ENCODE results near the gene KAZALD1.

KAZALD1 gene

DNA sequence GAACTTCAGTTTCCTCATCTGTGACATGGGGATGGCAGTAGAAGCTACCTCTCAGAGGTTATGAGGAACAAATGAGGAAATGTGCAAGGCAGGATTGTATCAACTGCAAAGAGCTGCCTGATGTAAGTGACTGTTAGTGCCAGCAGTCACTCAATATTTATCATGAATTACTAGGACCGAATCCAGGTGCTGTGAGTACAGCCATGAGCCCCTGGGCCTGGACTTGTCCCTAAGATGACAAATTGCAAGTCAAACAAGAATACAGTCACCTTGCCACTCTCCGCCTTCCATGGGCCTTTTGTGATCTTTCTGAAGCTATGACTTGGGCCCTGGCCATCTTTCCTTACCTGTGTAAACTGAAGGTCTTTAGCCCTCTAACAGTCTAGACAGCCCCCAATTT, 41.6 kb downstream of the KAZALD1 start:
- Histone ChIP-seq H3K36me3 (ENCODE audit: control insufficient read depth in 2 of 2, insufficient read depth in 1 of 2, low read length in 2 of 2) (no peaks in the 10 kb centered on the region), H3K9me3 (ENCODE audit: control insufficient read depth, insufficient read depth, low read depth, low read length) (no peaks in the 10 kb centered on the region), H3K4me3 (ENCODE audit: low read depth, low read length) (no peak overlapping the region), H3K4me1 (ENCODE audit: control insufficient read depth, insufficient read depth, low read length) (no peaks in the 10 kb centered on the region), H3K27ac (ENCODE audit: extremely low read depth, low read depth, low read length) (no peak overlapping the region)
- CTCF ChIA-PET: interaction anchor here (0.6 to 16.6 kb wide), 2 partner anchors 35 to 85 kb away, joined by 3 to 506 read pairs; partner anchors contain the start of gene TLX1
- POLR2A ChIA-PET: no interaction called here
- no peak for TF ChIP-seq ZNF830 (tag by site-specific recombination; IDR thresholded peaks at IDR 0.05; ENCODE audit: low read depth)
- no peak for TF ChIP-seq EGR2 (tag by site-specific recombination; IDR thresholded peaks at IDR 0.05; ENCODE audit: low read depth)
- no peak for TF ChIP-seq ZNF776 (tag by site-specific recombination; IDR thresholded peaks at IDR 0.05; ENCODE audit: borderline replicate concordance)
- no peak for TF ChIP-seq ZNF768 (tag by site-specific recombination; IDR thresholded peaks at IDR 0.05)

DNA sequence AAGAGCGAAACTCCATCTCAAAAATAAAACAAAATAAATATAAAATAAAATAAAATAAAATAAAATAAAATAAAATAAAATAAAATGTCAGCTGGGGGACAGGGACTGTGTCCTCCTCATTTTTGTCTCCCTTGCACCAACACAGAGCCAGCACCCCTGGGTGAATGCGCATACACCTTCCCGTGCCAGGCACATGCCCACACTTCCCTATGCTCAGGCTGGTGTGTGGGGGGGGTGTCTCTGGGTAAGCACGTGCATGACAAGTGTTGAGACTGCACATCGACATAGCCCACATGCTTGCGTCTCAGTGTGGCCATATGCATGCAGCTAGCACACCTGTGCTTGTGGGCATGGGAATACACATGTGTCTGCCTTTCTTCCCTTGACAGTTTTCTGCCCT, 44.6 kb downstream of the KAZALD1 start:
- TF ChIP-seq ZNF2 (tag by site-specific recombination; IDR thresholded peaks at IDR 0.05) (no peak), ZNF514 (tag by site-specific recombination; IDR thresholded peaks at IDR 0.05) (no peak), ZNF707 (tag by site-specific recombination; IDR thresholded peaks at IDR 0.05) (no peak), ZNF701 (tag by site-specific recombination; IDR thresholded peaks at IDR 0.05) (no peak), ZBTB17 (tag by site-specific recombination; IDR thresholded peaks at IDR 0.05) (no peak), ZBTB8A (tag by site-specific recombination; IDR thresholded peaks at IDR 0.05) (no peak), ZNF426 (tag by site-specific recombination; IDR thresholded peaks at IDR 0.05) (no peak)
- TF ChIP-seq, protein P1, sequence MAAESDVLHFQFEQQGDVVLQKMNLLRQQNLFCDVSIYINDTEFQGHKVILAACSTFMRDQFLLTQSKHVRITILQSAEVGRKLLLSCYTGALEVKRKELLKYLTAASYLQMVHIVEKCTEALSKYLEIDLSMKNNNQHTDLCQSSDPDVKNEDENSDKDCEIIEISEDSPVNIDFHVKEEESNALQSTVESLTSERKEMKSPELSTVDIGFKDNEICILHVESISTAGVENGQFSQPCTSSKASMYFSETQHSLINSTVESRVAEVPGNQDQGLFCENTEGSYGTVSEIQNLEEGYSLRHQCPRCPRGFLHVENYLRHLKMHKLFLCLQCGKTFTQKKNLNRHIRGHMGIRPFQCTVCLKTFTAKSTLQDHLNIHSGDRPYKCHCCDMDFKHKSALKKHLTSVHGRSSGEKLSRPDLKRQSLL (tag by site-specific recombination; IDR thresholded peaks at IDR 0.05): no peak
- ChIA-PET CTCF (interaction anchor here (2.9 to 3.3 kb wide), 2 partner anchors 10 to 35 kb away, joined by 19 to 21 read pairs; no protein-coding TSS in a partner anchor), POLR2A (no interaction called here)
- Histone ChIP-seq H3K4me1 (ENCODE audit: control insufficient read depth, insufficient read depth, low read length) (no peaks in the 10 kb centered on the region), H3K36me3 (ENCODE audit: control insufficient read depth in 2 of 2, insufficient read depth in 1 of 2, low read length in 2 of 2) (no peaks in the 10 kb centered on the region), H3K4me3 (ENCODE audit: low read depth, low read length) (no peak overlapping the region), H3K27ac (ENCODE audit: extremely low read depth, low read depth, low read length) (no peak overlapping the region), H3K9me3 (ENCODE audit: control insufficient read depth, insufficient read depth, low read depth, low read length) (no peaks in the 10 kb centered on the region)

DNA sequence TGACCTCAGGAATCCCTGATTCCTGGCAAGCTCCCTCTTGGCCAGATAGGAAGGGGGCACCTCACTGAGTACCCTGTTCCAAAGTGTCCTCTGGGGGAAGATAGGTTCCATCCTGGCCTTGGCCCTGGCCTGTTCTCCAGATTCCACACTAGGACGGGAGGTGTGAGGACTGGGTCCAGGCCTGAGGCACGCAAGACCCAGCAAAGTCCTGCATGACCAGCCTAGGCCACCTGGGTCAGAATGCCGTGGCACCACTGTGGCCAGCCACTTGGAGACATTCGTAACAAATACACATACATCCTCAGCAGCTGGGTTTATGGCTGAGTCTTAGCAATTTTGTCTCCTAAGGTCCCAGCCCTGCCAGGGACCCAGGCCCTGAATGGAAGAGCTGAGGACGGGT, 46.0 kb downstream of the KAZALD1 start:
- CTCF ChIA-PET: interaction anchor here (0.9 to 3.3 kb wide), 4 partner anchors 11 to 39 kb away, joined by 3 to 22 read pairs (median 12); no protein-coding TSS in a partner anchor
- POLR2A ChIA-PET: no interaction called here
- Histone ChIP-seq H3K36me3 (ENCODE audit: control insufficient read depth in 2 of 2, insufficient read depth in 1 of 2, low read length in 2 of 2) (no peaks in the 10 kb centered on the region), H3K9me3 (ENCODE audit: control insufficient read depth, insufficient read depth, low read depth, low read length) (no peaks in the 10 kb centered on the region), H3K4me3 (ENCODE audit: low read depth, low read length) (no peak overlapping the region), H3K4me1 (ENCODE audit: control insufficient read depth, insufficient read depth, low read length) (no peaks in the 10 kb centered on the region), H3K27ac (ENCODE audit: extremely low read depth, low read depth, low read length) (no peak overlapping the region)
- TF ChIP-seq, protein P2, sequence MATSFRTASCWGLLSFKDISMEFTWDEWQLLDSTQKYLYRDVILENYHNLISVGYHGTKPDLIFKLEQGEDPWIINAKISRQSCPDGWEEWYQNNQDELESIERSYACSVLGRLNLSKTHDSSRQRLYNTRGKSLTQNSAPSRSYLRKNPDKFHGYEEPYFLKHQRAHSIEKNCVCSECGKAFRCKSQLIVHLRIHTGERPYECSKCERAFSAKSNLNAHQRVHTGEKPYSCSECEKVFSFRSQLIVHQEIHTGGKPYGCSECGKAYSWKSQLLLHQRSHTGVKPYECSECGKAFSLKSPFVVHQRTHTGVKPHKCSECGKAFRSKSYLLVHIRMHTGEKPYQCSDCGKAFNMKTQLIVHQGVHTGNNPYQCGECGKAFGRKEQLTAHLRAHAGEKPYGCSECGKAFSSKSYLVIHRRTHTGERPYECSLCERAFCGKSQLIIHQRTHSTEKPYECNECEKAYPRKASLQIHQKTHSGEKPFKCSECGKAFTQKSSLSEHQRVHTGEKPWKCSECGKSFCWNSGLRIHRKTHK (tag by site-specific recombination; IDR thresholded peaks at IDR 0.05): no peak
- TF ChIP-seq ZNF747 (tag by site-specific recombination; IDR thresholded peaks at IDR 0.05) (no peak), TRIM28 (IDR thresholded peaks at IDR 0.05; ENCODE audit: borderline replicate concordance, low read length) (no peak), GLIS1 (tag by site-specific recombination; IDR thresholded peaks at IDR 0.05) (no peak), ZNF37A (tag by site-specific recombination; IDR thresholded peaks at IDR 0.05) (no peak)
- TF ChIP-seq, protein P3, sequence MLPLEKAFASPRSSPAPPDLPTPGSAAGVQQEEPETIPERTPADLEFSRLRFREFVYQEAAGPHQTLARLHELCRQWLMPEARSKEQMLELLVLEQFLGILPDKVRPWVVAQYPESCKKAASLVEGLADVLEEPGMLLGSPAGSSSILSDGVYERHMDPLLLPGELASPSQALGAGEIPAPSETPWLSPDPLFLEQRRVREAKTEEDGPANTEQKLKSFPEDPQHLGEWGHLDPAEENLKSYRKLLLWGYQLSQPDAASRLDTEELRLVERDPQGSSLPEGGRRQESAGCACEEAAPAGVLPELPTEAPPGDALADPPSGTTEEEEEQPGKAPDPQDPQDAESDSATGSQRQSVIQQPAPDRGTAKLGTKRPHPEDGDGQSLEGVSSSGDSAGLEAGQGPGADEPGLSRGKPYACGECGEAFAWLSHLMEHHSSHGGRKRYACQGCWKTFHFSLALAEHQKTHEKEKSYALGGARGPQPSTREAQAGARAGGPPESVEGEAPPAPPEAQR (tag by site-specific recombination; IDR thresholded peaks at IDR 0.05): no peak

All from HEK293 (cell line).